ENCODE measurements around the gene SEMA3G. TPM values are rescaled to one million over a fixed set of nuclear protein-coding genes. Genes with fewer than 3 reads are reported as not detected.

SEMA3G gene
- total and polyA plus RNA-seq, 2 experiments from 2014 or later: 3.4 to 13.6 TPM

DNA sequence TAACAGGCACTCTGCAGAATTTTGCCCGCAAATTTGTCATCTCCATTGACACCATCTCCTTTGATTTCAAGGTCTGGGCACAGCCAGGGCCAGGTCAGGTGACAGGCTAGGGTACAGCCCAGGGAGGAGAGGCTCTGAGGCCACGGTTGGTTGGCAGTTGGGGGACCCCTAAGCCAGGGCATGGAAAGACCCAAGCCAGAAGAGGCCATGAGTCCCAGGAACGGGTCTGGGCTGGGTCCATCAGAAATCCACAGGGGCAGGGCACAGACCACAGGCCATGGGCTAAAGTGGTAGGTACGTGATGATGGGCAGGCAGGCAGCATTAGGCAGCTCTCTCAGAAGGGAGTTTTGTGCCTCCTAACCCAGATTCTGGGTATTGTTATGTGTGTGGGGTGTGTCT, 45.8 kb downstream of the SEMA3G start:
- DNase-seq (ENCODE audit: low read depth in 1 of 2, low spot score in 1 of 2): no peak
- H3K27me3 ChIP-seq: no peaks in the 10 kb centered on the region
- TF ChIP-seq, protein P1, sequence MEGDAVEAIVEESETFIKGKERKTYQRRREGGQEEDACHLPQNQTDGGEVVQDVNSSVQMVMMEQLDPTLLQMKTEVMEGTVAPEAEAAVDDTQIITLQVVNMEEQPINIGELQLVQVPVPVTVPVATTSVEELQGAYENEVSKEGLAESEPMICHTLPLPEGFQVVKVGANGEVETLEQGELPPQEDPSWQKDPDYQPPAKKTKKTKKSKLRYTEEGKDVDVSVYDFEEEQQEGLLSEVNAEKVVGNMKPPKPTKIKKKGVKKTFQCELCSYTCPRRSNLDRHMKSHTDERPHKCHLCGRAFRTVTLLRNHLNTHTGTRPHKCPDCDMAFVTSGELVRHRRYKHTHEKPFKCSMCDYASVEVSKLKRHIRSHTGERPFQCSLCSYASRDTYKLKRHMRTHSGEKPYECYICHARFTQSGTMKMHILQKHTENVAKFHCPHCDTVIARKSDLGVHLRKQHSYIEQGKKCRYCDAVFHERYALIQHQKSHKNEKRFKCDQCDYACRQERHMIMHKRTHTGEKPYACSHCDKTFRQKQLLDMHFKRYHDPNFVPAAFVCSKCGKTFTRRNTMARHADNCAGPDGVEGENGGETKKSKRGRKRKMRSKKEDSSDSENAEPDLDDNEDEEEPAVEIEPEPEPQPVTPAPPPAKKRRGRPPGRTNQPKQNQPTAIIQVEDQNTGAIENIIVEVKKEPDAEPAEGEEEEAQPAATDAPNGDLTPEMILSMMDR (IDR thresholded peaks at IDR 0.05; ENCODE audit: low read depth, low read length): no peak
- no peak overlapping the region for H3K4me3 ChIP-seq
- H3K27ac ChIP-seq: peak overlapping the region; percentile 3
- H3K4me1 ChIP-seq (ENCODE audit: low read depth): no peaks in the 10 kb centered on the region
- no peaks in the 10 kb centered on the region for H3K9me3 ChIP-seq (ENCODE audit: low read depth)
- H3K36me3 ChIP-seq: peaks cover 20% of the 10 kb centered on the region

DNA sequence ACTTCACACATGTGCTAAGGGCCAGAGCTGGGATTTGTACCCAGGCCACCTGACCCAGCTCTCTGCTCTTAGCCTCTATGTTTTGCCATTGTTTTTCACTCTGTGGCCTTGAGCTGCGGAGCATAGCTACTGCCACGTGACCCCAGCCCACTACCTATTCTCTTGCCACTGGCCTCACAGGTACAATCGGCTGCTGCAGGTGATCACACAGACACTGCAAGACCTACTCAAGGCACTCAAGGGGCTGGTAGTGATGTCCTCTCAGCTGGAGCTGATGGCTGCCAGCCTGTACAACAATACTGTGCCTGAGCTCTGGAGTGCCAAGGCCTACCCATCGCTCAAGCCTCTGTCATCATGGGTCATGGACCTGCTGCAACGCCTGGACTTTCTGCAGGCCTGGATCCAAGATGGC, 46.2 kb downstream of the SEMA3G start:
- no peaks in the 10 kb centered on the region for H3K27me3 ChIP-seq
- peak overlapping the region; percentile 3 for H3K27ac ChIP-seq
- H3K4me1 ChIP-seq (ENCODE audit: low read depth): no peaks in the 10 kb centered on the region
- no peak for DNase-seq (ENCODE audit: low read depth in 1 of 2, low spot score in 1 of 2)
- peaks cover 20% of the 10 kb centered on the region for H3K36me3 ChIP-seq
- TF ChIP-seq, protein P1 (IDR thresholded peaks at IDR 0.05; ENCODE audit: low read depth, low read length): no peak
- no peaks in the 10 kb centered on the region for H3K9me3 ChIP-seq (ENCODE audit: low read depth)
- no peak overlapping the region for H3K4me3 ChIP-seq

DNA sequence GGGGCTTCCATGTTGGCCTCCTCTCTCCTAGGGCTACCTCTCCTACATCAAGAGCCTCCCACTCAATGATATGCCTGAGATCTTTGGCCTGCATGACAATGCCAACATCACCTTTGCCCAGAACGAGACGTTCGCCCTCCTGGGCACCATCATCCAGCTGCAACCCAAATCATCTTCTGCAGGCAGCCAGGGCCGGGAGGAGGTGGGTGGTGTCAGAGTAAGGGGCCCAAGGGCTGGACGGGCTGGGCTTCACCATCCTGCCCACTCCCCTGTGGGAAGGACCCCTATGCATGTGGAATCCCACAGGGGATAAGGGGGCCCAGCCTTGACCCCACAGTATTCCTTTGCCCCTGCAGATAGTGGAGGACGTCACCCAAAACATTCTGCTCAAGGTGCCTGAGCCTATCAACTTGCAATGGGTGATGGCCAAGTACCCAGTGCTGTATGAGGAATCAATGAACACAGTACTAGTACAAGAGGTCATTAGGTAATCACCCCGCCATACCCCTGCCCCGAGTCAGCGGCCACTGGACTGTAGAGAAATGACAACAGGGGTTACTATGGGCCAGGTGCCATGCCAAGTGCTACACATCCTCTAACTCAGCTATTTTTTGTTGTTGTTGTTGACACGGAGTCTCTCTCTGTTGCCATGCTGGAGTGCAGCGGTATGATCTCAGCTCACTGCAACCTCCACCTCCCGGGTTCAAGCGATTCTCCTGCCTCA, 47.1 kb downstream of the SEMA3G start:
- H3K27ac ChIP-seq: no peak overlapping the region
- H3K27me3 ChIP-seq: no peaks in the 10 kb centered on the region
- H3K36me3 ChIP-seq: peaks cover 14% of the 10 kb centered on the region
- H3K9me3 ChIP-seq (ENCODE audit: low read depth): no peaks in the 10 kb centered on the region
- no peak for DNase-seq (ENCODE audit: low read depth in 1 of 2, low spot score in 1 of 2)
- H3K4me3 ChIP-seq: no peak overlapping the region
- H3K4me1 ChIP-seq (ENCODE audit: low read depth): no peaks in the 10 kb centered on the region
- TF ChIP-seq, protein P1 (IDR thresholded peaks at IDR 0.05; ENCODE audit: low read depth, low read length): no peak

DNA sequence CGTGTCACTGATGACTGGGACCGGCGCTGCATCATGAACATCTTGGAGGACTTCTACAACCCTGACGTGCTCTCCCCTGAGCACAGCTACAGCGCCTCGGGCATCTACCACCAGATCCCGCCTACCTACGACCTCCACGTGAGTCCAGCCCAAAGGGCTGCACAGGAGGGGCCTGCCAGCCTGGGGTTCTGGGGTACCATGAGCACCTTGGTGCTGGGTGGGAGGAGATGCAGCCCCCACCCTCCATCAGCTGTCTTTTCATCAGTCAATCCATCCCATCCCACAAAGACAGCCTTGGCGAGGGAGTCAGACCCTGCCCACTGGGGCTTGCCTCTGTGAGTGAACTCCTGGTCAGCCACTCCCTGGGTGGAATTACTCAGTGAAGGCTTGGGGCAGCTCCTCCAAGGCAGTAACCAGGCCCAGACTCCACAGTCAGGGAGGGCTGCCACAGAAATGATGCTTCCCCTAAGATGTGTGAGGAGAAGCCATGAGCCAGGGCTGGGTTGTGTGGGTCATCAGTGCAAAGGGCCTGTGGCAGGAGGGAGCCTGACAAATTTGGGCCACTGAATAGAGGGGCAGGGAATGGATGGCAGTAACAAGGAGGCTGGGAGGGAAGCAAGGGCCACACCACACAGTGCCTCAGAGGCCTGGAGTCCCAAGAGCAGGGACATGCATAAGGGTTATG, 47.9 kb downstream of the SEMA3G start:
- TF ChIP-seq, protein P1 (IDR thresholded peaks at IDR 0.05; ENCODE audit: low read depth, low read length): no peak
- Histone ChIP-seq H3K4me1 (ENCODE audit: low read depth) (no peaks in the 10 kb centered on the region), H3K27me3 (no peaks in the 10 kb centered on the region), H3K36me3 (peaks cover 7% of the 10 kb centered on the region), H3K27ac (no peak overlapping the region), H3K9me3 (ENCODE audit: low read depth) (no peaks in the 10 kb centered on the region), H3K4me3 (no peak overlapping the region)
- DNase-seq (ENCODE audit: low read depth in 1 of 2, low spot score in 1 of 2): no peak

DNA sequence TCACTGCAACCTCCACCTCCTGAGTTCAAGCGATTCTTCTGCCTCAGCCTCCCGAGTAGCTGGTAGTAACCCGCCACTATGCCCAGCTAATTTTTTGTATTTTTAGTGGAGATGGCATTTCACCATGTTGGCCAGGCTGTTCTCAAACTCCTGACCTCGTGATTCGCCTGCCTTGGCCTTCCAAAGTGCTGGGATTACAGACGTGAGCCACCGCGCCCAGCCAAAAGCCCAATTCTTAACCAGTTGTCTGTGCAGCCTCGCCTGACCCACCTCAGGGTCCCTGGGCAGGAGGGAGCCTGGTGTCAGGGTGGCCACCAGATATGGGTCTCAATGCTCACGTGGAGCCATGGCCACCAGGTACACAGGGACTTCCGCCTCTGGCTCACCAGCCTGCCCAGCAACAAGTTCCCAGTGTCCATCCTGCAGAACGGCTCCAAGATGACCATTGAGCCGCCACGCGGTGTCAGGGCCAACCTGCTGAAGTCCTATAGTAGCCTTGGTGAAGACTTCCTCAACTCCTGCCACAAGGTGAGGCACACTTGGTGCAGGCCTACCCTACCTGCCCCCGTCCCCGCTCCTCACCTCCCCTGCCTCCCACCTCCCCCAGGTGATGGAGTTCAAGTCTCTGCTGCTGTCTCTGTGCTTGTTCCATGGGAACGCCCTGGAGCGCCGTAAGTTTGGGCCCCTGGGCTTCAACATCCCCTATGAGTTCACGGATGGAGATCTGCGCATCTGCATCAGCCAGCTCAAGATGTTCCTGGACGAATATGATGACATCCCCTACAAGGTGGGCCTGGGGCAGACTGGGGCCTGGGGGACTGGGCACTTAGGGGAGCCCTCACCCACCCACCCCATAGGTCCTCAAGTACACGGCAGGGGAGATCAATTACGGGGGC, 48.6 kb downstream of the SEMA3G start:
- H3K9me3 ChIP-seq (ENCODE audit: low read depth): no peaks in the 10 kb centered on the region
- TF ChIP-seq, protein P1 (IDR thresholded peaks at IDR 0.05; ENCODE audit: low read depth, low read length): no peak
- H3K4me3 ChIP-seq: no peak overlapping the region
- H3K27me3 ChIP-seq: no peaks in the 10 kb centered on the region
- no peak for DNase-seq (ENCODE audit: low read depth in 1 of 2, low spot score in 1 of 2)
- no peaks in the 10 kb centered on the region for H3K4me1 ChIP-seq (ENCODE audit: low read depth)
- no peak overlapping the region for H3K27ac ChIP-seq
- H3K36me3 ChIP-seq: peaks cover 4% of the 10 kb centered on the region

Measured in cardiac muscle cell (in vitro differentiated cells and primary cell).